ENCODE data around the gene DEDD2. TPM values are rescaled to one million over a fixed set of nuclear protein-coding genes. Genes with fewer than 3 reads are reported as not detected.
A peak's percentile ranks its signal among the peaks of the same experiment; 100 is the strongest.
"Not testable (repeated sequence)": the region's sequence is repeated elsewhere in the genome, so short reads cannot be mapped to it uniquely, and the experiment has no call there.

Gene DEDD2
- total RNA-seq, result 78.1 TPM

- DNase-seq (ENCODE audit: low read depth in 2 of 3, low spot score in 2 of 3), result peak; percentile 99
These were observed at the start of gene DEDD2 for GRCh38 chr19:42217520-42218437. Gene DEDD2 (minus strand): TSS chr19:42217677. CDS start chr19:42217007, 670 bp downstream.

- not testable (repeated sequence) for DNase-seq (ENCODE audit: low read depth in 2 of 3, low spot score in 2 of 3)
These were observed 49.6 kb upstream of the DEDD2 start for GRCh38 chr19:42266928-42267603.

GRCh38 chr19:42266105-42266504 is 48.6 kb upstream of the DEDD2 start:
- not testable (repeated sequence) for DNase-seq (ENCODE audit: low read depth in 2 of 3, low spot score in 2 of 3)

- DNase-seq (ENCODE audit: low read depth in 2 of 3, low spot score in 2 of 3), result no peak
These were observed 44.3 kb upstream of the DEDD2 start for GRCh38 chr19:42261763-42262162.

- DNase-seq (ENCODE audit: low read depth in 2 of 3, low spot score in 2 of 3), result not testable (repeated sequence)
These were observed 40.4 kb upstream of the DEDD2 start for GRCh38 chr19:42257842-42258241.

- no peak for DNase-seq (ENCODE audit: low read depth in 2 of 3, low spot score in 2 of 3)
These were observed 38.6 kb upstream of the DEDD2 start for GRCh38 chr19:42255766-42256745.

- DNase-seq (ENCODE audit: low read depth in 2 of 3, low spot score in 2 of 3), result peak; percentile 92 to 96 (median 95)
These were observed 37.6 kb upstream of the DEDD2 start, which contains the start of gene ERF for GRCh38 chr19:42254850-42255765. Gene ERF (minus strand): TSS chr19:42255128. CDS start chr19:42254999, 129 bp downstream.

GRCh38 chr19:42254089-42254849 is 36.8 kb upstream of the DEDD2 start:
- peak in 2 of 3 donors; percentile 80 to 90 for DNase-seq (ENCODE audit: low read depth in 2 of 3, low spot score in 2 of 3)

GRCh38 chr19:42253245-42254088 is 36.0 kb upstream of the DEDD2 start:
- DNase-seq (ENCODE audit: low read depth in 2 of 3, low spot score in 2 of 3), result peak in 1 of 3 donors; percentile 68

GRCh38 chr19:42252365-42253244 is 35.1 kb upstream of the DEDD2 start:
- no peak for DNase-seq (ENCODE audit: low read depth in 2 of 3, low spot score in 2 of 3)

- no peak for DNase-seq (ENCODE audit: low read depth in 2 of 3, low spot score in 2 of 3)
These were observed 34.3 kb upstream of the DEDD2 start for GRCh38 chr19:42251572-42252358.

- DNase-seq (ENCODE audit: low read depth in 2 of 3, low spot score in 2 of 3), result peak in 1 of 3 donors; percentile 54
These were observed 33.4 kb upstream of the DEDD2 start for GRCh38 chr19:42250666-42251531.

- no peak for DNase-seq (ENCODE audit: low read depth in 2 of 3, low spot score in 2 of 3)
These were observed 32.7 kb upstream of the DEDD2 start for GRCh38 chr19:42250183-42250665.

- no peak for DNase-seq (ENCODE audit: low read depth in 2 of 3, low spot score in 2 of 3)
These were observed 32.3 kb upstream of the DEDD2 start for GRCh38 chr19:42249769-42250168.

All from hematopoietic multipotent progenitor cell (in vitro differentiated cells).